Upper lobe of left lung (tissue), 4 donors: Measurements from ENCODE around the gene JPH4.

Experiments
- EP300 ChIP-seq, 4 donors: sonication (generic); formaldehyde crosslinking; IDR thresholded peaks; one replicate each; pipeline ENCODE4 v1.5.1; 2017; ENCODE audit warnings: antibody characterized with exemption in 4 of 4, control low read depth in 2 of 4
- POLR2AphosphoS5 ChIP-seq, 2 donors: sonication (generic); formaldehyde crosslinking; IDR thresholded peaks; one replicate each; pipeline ENCODE4 v1.5.1; 2017; ENCODE audit warnings: antibody characterized with exemption in 2 of 2

- TF ChIP-seq EP300 (IDR thresholded peaks at IDR 0.05) (no peak), POLR2AphosphoS5 (IDR thresholded peaks at IDR 0.05) (no peak)
Measured at GRCh38 chr14:23620177-23620702, 41.6 kb upstream of the JPH4 start.
